Effector CD4-positive, alpha-beta T cell (primary cell): ENCODE results near the gene SLC7A7.
"Not testable (repeated sequence)": the region's sequence is repeated elsewhere in the genome, so short reads cannot be mapped to it uniquely, and the experiment has no call there.

ENCODE experiments used
- DNase-seq: peaks from one replicate; pipeline ENCODE4 v3.0.0-alpha.2; 2020

SLC7A7 gene

DNA sequence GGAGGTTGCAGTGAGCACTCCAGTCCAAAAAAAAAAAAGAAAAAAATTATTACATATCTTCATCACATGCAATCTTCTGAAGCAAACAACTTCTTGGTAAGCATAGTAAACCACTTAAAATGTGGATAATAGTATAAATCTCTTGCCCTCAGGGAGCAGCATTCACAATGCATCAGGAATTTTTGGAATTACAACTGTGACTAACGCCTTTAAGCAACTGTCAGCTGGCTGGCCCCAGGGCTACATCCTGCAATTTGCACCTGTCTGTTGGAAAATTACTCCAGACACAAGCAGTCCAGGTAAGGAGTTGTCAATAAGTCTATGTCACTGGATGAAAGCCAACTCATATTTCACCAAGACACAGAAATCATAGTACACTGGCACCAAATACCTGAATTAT lies 5.5 kb upstream of the SLC7A7 start:
- DNase-seq: no peak

DNA sequence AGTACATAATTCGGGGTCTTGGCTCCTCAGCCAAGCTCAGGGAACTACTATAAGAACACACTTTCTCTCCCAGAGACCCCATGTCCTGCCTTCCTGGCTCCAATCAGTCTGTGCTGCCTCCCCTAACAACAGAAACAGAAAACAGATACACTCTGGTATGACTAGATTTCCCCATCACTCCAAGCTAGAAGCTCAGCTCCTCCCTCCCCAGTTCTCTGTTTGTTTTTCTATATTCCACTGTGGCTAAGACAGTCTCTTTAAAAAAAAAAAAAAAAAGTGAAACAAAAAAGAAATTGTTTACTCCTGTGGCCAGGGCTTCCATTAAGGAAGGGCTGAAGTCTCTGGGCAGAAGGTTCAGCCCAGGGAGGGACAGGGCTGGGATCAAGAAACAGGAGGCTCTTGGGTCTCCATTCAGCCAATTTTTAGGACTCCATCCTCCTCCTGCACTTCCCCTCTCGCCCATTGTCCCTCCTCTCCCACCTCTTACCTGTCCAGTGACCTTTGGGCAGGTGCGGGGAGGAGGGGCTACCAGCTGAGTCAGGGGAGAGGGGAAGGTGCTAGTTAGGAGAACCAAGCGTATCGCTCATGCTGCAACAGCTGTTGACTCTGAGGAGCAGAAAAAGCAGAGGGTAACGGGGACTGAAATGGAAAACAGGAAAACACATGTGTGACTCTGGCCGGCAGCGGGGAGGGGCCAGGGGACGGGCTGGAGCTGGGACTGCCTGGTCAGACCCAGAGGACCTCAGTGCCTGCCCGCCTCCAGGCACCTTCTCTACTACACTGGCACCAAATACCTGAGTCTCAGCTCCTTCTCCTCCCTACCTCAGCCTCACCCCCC lies 4.1 kb upstream of the SLC7A7 start:
- no peak for DNase-seq

DNA sequence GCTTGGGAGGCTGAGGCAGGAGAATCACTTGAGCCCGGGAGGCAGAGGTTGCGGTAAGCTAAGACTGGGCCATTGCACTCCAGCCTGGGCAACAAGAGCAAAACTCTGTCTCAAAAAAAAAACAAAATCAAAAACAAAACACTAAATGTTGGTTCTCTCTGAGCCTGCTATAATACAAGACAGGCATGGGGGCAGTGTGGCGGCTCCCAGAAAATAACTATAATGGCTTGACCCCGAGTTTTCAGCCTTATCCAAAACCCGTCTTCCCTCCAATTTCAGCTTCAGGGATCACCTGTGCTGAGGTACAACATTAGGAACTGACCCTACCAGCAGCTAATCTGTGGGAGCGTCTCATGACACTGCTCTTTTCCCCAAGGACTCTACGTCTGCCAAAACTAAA lies 862 bp downstream of the SLC7A7 start:
- DNase-seq: no peak

GRCh38 chr14:22813145-22813544 lies 2.1 kb downstream of the SLC7A7 start:
- DNase-seq: no peak

DNA sequence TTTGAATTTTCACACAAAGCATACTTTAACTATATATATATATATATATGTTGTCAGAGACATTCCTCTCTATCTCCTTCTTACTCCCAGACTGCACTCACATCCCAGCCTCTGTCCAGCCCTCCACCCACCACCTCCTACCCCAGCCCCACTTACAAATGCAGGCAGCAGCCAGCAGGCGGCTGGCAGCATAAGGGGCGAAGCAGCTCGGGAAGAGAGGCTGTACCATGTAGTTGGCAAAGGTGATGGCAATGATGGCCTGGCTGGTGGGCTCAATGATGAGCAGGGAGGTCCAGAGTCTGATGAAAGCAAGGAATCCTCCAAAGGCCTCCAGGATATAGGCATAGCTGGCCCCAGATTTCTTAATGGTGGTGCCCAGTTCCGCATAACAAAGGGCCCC lies 2.5 kb downstream of the SLC7A7 start:
- DNase-seq: no peak

DNA sequence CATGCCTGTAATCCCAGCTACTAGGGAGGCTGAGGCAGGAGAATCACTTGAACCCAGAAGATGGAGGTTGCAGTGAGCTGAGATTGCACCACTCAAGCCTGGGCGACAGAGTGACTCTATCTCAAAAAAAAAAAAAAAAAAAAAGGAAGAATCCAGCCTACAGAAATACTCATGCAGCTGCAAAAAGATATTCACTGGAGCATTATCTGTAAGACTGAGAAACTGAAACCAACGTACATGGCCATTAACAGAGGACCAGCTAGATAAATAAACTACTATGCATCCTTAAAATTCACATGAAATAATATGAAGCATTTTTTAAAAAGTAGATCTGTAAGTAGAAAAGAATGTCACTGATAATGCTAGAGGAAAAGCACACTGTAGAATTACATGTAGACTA lies 3.5 kb downstream of the SLC7A7 start:
- DNase-seq: no peak

GRCh38 chr14:22808388-22809209 lies 6.6 kb downstream of the SLC7A7 start:
- DNase-seq: no peak

DNA sequence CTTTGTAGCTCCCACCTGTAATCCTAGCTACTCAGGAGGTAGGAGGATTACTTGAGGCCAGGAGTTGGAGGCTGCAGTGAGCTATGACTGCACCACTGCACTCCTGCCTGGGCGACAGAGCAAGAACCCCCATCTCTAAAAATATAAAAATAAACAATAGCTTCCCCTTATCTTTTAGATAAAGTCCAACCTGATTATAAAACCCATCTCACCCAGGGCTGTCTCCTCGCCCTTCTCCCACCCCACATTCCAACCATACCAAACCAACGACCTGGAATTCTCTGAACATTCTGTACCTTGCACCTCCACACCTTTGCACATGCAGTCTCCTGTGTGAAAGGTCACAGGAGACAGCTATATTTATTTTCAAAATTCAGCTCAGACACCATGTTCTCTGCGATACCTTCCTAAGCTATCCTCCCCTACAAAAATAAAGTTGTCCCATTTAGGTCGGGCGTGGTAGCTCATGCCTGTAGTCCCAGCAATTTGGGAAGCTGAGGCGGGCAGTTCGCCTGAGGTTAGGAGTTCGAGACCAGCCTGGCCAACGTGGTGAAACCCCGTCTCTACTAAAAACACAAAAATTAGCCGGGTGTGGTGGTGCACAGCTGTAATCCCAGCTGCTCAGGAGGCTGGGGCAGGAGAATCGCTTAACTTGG lies 7.7 kb downstream of the SLC7A7 start:
- no peak for DNase-seq

- DNase-seq: not testable (repeated sequence)
Observed at GRCh38 chr14:22805235-22805634, 10.0 kb downstream of the SLC7A7 start.

- no peak for DNase-seq
Observed at GRCh38 chr14:22803687-22803974, 11.6 kb downstream of the SLC7A7 start.

- DNase-seq: no peak
Observed at GRCh38 chr14:22802860-22803686, 12.2 kb downstream of the SLC7A7 start.

DNA sequence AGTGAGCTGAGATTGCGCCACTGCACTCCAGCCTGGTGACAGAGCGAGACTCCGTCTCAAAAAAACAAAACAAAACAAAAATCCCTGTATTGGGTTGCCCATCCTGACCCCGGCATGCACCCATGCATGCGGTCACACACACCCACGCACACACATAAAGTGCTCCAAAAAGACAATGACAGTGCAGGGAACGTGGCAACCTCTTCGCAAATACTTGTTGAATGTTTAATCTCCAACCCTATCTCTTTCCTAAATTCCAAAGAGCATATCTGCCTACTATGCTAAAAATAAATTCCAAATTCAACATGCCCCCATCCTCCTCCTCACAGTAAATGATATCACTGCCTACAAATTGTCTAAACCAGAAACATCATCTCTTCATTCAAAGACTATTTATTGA lies 13.5 kb downstream of the SLC7A7 start:
- no peak for DNase-seq

DNA sequence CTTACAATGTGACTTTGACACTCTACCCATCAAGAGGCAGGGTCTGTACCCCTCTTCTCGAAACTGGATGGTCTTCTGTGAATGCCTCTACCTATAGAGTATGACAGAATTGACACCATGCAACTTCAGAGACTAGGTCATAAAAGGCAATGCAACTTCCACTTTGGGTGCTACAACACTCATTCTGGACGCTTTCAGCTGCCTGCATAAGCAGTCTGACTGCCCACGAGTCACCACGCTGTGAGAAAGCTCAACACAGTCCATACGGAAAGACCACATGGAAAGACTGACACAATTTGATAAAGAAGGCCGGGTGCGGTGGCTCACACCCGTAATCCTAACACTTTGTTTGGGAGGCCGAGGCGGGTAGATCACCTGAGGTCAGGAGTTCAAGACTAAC lies 14.9 kb downstream of the SLC7A7 start:
- no peak for DNase-seq

- no peak for DNase-seq
Observed at GRCh38 chr14:22798528-22798927, 16.7 kb downstream of the SLC7A7 start.

GRCh38 chr14:22797017-22797917 lies 18.0 kb downstream of the SLC7A7 start:
- DNase-seq: no peak

DNA sequence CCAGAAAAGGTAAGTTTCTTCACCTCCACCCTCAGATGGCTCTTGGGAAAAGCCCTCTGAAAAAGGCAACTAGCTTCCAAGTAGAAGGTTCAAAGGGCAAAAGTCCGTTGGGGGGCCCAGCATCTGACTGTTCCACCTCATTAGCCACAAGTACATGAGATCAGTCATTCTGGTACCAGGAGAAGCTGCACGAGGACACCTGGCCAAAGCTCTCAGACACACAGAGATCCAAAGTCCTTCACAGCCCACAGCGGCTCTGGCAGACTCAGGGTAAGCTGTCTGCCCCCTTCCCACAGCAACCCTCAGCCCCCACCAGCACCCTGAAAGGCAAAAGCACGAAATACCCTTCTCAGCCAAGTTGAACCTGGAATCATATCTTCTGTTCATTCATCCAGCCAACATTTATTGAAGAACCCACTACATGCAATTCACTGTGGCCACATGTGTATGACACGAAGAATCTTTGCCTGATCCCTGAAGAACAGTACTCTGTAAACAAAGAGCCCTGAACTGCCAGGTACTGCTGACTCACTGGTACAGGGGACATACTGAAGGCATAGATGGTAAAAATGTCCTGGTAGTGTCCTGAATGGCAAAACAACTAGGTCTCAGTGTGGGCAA lies 19.0 kb downstream of the SLC7A7 start:
- DNase-seq: no peak

GRCh38 chr14:22794551-22794951 lies 20.7 kb downstream of the SLC7A7 start:
- DNase-seq: no peak

DNA sequence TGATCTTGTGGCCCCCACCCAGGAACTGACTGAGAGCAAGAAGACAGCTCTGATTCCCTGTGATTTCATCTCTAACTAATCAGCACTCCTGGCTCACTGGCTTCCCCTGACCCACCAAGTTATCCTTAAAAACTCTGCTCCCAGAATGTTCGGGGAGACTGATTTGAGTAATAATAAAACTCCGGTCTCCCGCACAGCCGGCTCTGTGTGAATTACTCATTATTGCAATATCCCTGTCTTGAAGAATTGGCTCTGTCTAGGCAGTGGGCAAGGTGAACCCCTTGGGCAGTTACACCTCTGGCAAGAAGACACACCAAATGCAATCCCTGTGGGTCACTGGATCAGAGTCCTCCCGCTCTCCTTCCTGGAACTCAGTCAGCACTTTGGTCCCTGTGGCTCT lies 21.3 kb downstream of the SLC7A7 start:
- DNase-seq: no peak

- DNase-seq: not testable (repeated sequence)
Observed at GRCh38 chr14:22793550-22793949, 21.7 kb downstream of the SLC7A7 start.

DNA sequence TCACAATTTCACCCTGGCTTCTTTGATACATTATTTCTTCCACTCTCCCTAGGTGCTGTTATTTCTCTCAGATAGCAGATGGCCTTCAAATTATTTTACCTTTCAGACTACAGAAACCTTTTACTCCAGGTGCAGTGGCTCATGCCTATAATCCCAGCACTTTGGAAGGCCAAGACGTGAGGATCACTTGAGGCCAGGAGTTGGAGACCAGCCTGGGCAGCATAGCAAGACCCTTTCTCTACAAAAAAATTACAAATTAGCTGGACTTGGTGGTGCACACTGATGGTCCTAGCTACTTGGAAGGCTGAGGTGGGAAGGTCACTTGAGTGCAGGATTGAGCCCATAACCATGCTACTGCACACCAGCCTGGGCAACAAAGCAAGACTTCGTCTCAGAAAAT lies 23.1 kb downstream of the SLC7A7 start:
- no peak for DNase-seq

GRCh38 chr14:22791301-22791700 lies 23.9 kb downstream of the SLC7A7 start:
- no peak for DNase-seq
